ENCODE measurements around the gene CASKIN2. TPM values are rescaled to one million over a fixed set of nuclear protein-coding genes. Genes with fewer than 3 reads are reported as not detected.
"Not testable (repeated sequence)": the region's sequence is repeated elsewhere in the genome, so short reads cannot be mapped to it uniquely, and the experiment has no call there.

CASKIN2 gene
- total and polyA plus RNA-seq, 2 donors = 1.0 to 5.4 TPM

- H3K4me1 ChIP-seq (ENCODE audit: control insufficient read depth in 2 of 2, insufficient read depth in 2 of 2, low read length in 2 of 2) = peaks cover 7 to 22% of the 10 kb centered on the region in 2 donors
- H3K27ac ChIP-seq (ENCODE audit: low read depth in 1 of 2, low read length in 1 of 2) = peak overlapping the region in 1 of 2 donors; percentile 48
- 3% methylated on average over 38 of the region's 38 CpGs for WGBS
- no peaks in the 10 kb centered on the region for H3K27me3 ChIP-seq (ENCODE audit: control insufficient read depth in 2 of 2, insufficient read depth in 1 of 2, low read length in 1 of 2)
- no peaks in the 10 kb centered on the region for H3K9me3 ChIP-seq (ENCODE audit: control insufficient read depth in 2 of 2, insufficient read depth in 1 of 2, low read length in 1 of 2)
- H3K4me3 ChIP-seq (ENCODE audit: low read length in 2 of 2) = peak overlapping the region; percentile 81 to 85
- no peaks in the 10 kb centered on the region for H3K36me3 ChIP-seq (ENCODE audit: control insufficient read depth in 2 of 2, insufficient read depth in 2 of 2, low read length in 1 of 2)
- peak in 3 of 9 donors; percentile 9 to 19 (median 11) for DNase-seq (ENCODE audit: low read depth in 6 of 9, low spot score in 9 of 9)
Measured at GRCh38 chr17:75457047-75457654, 58.2 kb downstream of the CASKIN2 start.

- DNase-seq (ENCODE audit: low read depth in 6 of 9, low spot score in 9 of 9) = peak; percentile 92 to 99 (median 96)
- under 1% methylated on average over 33 of the region's 33 CpGs for WGBS
- H3K36me3 ChIP-seq (ENCODE audit: control insufficient read depth in 2 of 2, insufficient read depth in 2 of 2, low read length in 1 of 2) = no peaks in the 10 kb centered on the region
- peaks cover 7 to 22% of the 10 kb centered on the region in 2 donors for H3K4me1 ChIP-seq (ENCODE audit: control insufficient read depth in 2 of 2, insufficient read depth in 2 of 2, low read length in 2 of 2)
- no peaks in the 10 kb centered on the region for H3K9me3 ChIP-seq (ENCODE audit: control insufficient read depth in 2 of 2, insufficient read depth in 1 of 2, low read length in 1 of 2)
- H3K27me3 ChIP-seq (ENCODE audit: control insufficient read depth in 2 of 2, insufficient read depth in 1 of 2, low read length in 1 of 2) = no peaks in the 10 kb centered on the region
- peak within 1 kb of the TSS; percentile 61 to 84 for H3K27ac ChIP-seq (ENCODE audit: low read depth in 1 of 2, low read length in 1 of 2)
- H3K4me3 ChIP-seq (ENCODE audit: low read length in 2 of 2) = peak within 1 kb of the TSS; percentile 81 to 85
Measured at GRCh38 chr17:75456417-75457046, 58.8 kb downstream of the CASKIN2 start, which contains the start of gene TMEM94. Gene TMEM94, plus strand, starts transcription at chr17:75456635. Its CDS starts 15,271 bp downstream, at chr17:75471906.

GRCh38 chr17:75456039-75456416 lies 59.3 kb downstream of the CASKIN2 start:
- H3K36me3 ChIP-seq (ENCODE audit: control insufficient read depth in 2 of 2, insufficient read depth in 2 of 2, low read length in 1 of 2) = no peaks in the 10 kb centered on the region
- H3K4me3 ChIP-seq (ENCODE audit: low read length in 2 of 2) = peak overlapping the region; percentile 81 to 85
- H3K27ac ChIP-seq (ENCODE audit: low read depth in 1 of 2, low read length in 1 of 2) = peak overlapping the region; percentile 61 to 84
- H3K9me3 ChIP-seq (ENCODE audit: control insufficient read depth in 2 of 2, insufficient read depth in 1 of 2, low read length in 1 of 2) = no peaks in the 10 kb centered on the region
- DNase-seq (ENCODE audit: low read depth in 6 of 9, low spot score in 9 of 9) = no peak
- WGBS = 14% methylated on average over 13 of the region's 13 CpGs
- no peaks in the 10 kb centered on the region for H3K27me3 ChIP-seq (ENCODE audit: control insufficient read depth in 2 of 2, insufficient read depth in 1 of 2, low read length in 1 of 2)
- H3K4me1 ChIP-seq (ENCODE audit: control insufficient read depth in 2 of 2, insufficient read depth in 2 of 2, low read length in 2 of 2) = peaks cover 7 to 22% of the 10 kb centered on the region in 2 donors

GRCh38 chr17:75454672-75455071 lies 60.7 kb downstream of the CASKIN2 start:
- not testable (repeated sequence) for H3K36me3 ChIP-seq (ENCODE audit: control insufficient read depth in 2 of 2, insufficient read depth in 2 of 2, low read length in 1 of 2); H3K9me3 ChIP-seq (ENCODE audit: control insufficient read depth in 2 of 2, insufficient read depth in 1 of 2, low read length in 1 of 2); H3K27ac ChIP-seq (ENCODE audit: low read depth in 1 of 2, low read length in 1 of 2); H3K4me3 ChIP-seq (ENCODE audit: low read length in 2 of 2); DNase-seq (ENCODE audit: low read depth in 6 of 9, low spot score in 9 of 9); H3K27me3 ChIP-seq (ENCODE audit: control insufficient read depth in 2 of 2, insufficient read depth in 1 of 2, low read length in 1 of 2)
- WGBS = over 99% methylated on average over 3 of the region's 3 CpGs
- peaks cover 7 to 19% of the 10 kb centered on the region in 2 donors for H3K4me1 ChIP-seq (ENCODE audit: control insufficient read depth in 2 of 2, insufficient read depth in 2 of 2, low read length in 2 of 2)

GRCh38 chr17:75454193-75454592 lies 61.1 kb downstream of the CASKIN2 start:
- no peak overlapping the region for H3K4me3 ChIP-seq (ENCODE audit: low read length in 2 of 2)
- no peaks in the 10 kb centered on the region for H3K9me3 ChIP-seq (ENCODE audit: control insufficient read depth in 2 of 2, insufficient read depth in 1 of 2, low read length in 1 of 2)
- H3K36me3 ChIP-seq (ENCODE audit: control insufficient read depth in 2 of 2, insufficient read depth in 2 of 2, low read length in 1 of 2) = no peaks in the 10 kb centered on the region
- DNase-seq (ENCODE audit: low read depth in 6 of 9, low spot score in 9 of 9) = no peak
- H3K27me3 ChIP-seq (ENCODE audit: control insufficient read depth in 2 of 2, insufficient read depth in 1 of 2, low read length in 1 of 2) = no peaks in the 10 kb centered on the region
- peaks cover 7 to 19% of the 10 kb centered on the region in 2 donors for H3K4me1 ChIP-seq (ENCODE audit: control insufficient read depth in 2 of 2, insufficient read depth in 2 of 2, low read length in 2 of 2)
- H3K27ac ChIP-seq (ENCODE audit: low read depth in 1 of 2, low read length in 1 of 2) = no peak overlapping the region

GRCh38 chr17:75450270-75450669 lies 65.1 kb downstream of the CASKIN2 start:
- Histone ChIP-seq H3K27ac (ENCODE audit: low read depth in 1 of 2, low read length in 1 of 2) (no peak overlapping the region), H3K4me3 (ENCODE audit: low read length in 2 of 2) (no peak overlapping the region), H3K4me1 (ENCODE audit: control insufficient read depth in 2 of 2, insufficient read depth in 2 of 2, low read length in 2 of 2) (no peaks in the 10 kb centered on the region), H3K9me3 (ENCODE audit: control insufficient read depth in 2 of 2, insufficient read depth in 1 of 2, low read length in 1 of 2) (no peaks in the 10 kb centered on the region), H3K36me3 (ENCODE audit: control insufficient read depth in 2 of 2, insufficient read depth in 2 of 2, low read length in 1 of 2) (no peaks in the 10 kb centered on the region), H3K27me3 (ENCODE audit: control insufficient read depth in 2 of 2, insufficient read depth in 1 of 2, low read length in 1 of 2) (no peaks in the 10 kb centered on the region)
- no peak for DNase-seq (ENCODE audit: low read depth in 6 of 9, low spot score in 9 of 9)
- 95% methylated on average over 4 of the region's 4 CpGs for WGBS

Other genes starting within 250 kb of the CASKIN2 start
- 22.8 TPM for gene MIF4GD, start 244.3 kb downstream of the CASKIN2 start, total RNA-seq
- 37.3 TPM for gene MIF4GD, start 244.3 kb downstream of the CASKIN2 start, polyA plus RNA-seq
- 15.4 TPM for gene SLC25A19, start 226.1 kb downstream of the CASKIN2 start, total RNA-seq
- gene SLC25A19, start 226.1 kb downstream of the CASKIN2 start, polyA plus RNA-seq = 18.3 TPM
- gene GRB2, start 109.9 kb downstream of the CASKIN2 start, total RNA-seq = 79.4 TPM
- 65.1 TPM for gene GRB2, start 109.9 kb downstream of the CASKIN2 start, polyA plus RNA-seq
- 16.1 TPM for gene TMEM94, start 58.9 kb downstream of the CASKIN2 start, total RNA-seq
- 64.5 TPM for gene TMEM94, start 58.9 kb downstream of the CASKIN2 start, polyA plus RNA-seq
- gene TSEN54, start 991 bp upstream of the CASKIN2 start, total RNA-seq = 36.3 TPM
- gene TSEN54, start 991 bp upstream of the CASKIN2 start, polyA plus RNA-seq = 91.0 TPM
- 5.3 TPM for gene LLGL2, start 10.2 kb upstream of the CASKIN2 start, total RNA-seq
- 36.6 TPM for gene LLGL2, start 10.2 kb upstream of the CASKIN2 start, polyA plus RNA-seq
- 31.3 TPM for gene MYO15B, start 72.3 kb upstream of the CASKIN2 start, total RNA-seq
- 448 TPM for gene MYO15B, start 72.3 kb upstream of the CASKIN2 start, polyA plus RNA-seq
- gene SMIM5, start 117.9 kb upstream of the CASKIN2 start, total RNA-seq = 0.94 TPM
- 7.3 TPM for gene SMIM5, start 117.9 kb upstream of the CASKIN2 start, polyA plus RNA-seq
- 17.4 TPM for gene RECQL5, start 151.6 kb upstream of the CASKIN2 start, total RNA-seq
- 51.8 TPM for gene RECQL5, start 151.6 kb upstream of the CASKIN2 start, polyA plus RNA-seq
- 85.4 TPM for gene SAP30BP, start 151.8 kb upstream of the CASKIN2 start, total RNA-seq
- gene SAP30BP, start 151.8 kb upstream of the CASKIN2 start, polyA plus RNA-seq = 72.4 TPM
- 4.3 TPM for gene ITGB4, start 205.9 kb upstream of the CASKIN2 start, total RNA-seq
- 79.0 TPM for gene ITGB4, start 205.9 kb upstream of the CASKIN2 start, polyA plus RNA-seq
- gene GALK1, start 249.7 kb upstream of the CASKIN2 start, total RNA-seq = 37.3 TPM
- gene GALK1, start 249.7 kb upstream of the CASKIN2 start, polyA plus RNA-seq = 32.6 TPM

All from thymus (tissue), 11 donors.